Measurements from ENCODE around the gene DHCR24.

DNA sequence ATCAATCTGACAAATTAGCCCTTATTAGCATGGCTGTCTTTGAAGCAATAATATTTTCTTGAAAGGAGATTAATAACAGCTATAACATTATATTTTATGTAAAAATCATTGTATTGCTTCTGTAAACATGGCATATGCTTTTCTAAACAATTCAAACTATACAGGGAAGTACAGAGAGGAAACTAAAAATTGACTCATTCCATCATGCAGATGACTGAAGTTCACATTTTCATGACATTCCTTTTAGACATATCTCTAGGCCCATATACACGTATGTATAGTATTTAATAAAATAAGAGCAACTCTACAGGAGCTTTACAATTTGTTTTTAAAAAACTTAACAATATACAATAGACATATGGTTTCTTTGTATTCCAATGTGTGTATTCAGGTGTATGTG lies 5.6 kb upstream of the DHCR24 start:
- TF ChIP-seq, protein P1, sequence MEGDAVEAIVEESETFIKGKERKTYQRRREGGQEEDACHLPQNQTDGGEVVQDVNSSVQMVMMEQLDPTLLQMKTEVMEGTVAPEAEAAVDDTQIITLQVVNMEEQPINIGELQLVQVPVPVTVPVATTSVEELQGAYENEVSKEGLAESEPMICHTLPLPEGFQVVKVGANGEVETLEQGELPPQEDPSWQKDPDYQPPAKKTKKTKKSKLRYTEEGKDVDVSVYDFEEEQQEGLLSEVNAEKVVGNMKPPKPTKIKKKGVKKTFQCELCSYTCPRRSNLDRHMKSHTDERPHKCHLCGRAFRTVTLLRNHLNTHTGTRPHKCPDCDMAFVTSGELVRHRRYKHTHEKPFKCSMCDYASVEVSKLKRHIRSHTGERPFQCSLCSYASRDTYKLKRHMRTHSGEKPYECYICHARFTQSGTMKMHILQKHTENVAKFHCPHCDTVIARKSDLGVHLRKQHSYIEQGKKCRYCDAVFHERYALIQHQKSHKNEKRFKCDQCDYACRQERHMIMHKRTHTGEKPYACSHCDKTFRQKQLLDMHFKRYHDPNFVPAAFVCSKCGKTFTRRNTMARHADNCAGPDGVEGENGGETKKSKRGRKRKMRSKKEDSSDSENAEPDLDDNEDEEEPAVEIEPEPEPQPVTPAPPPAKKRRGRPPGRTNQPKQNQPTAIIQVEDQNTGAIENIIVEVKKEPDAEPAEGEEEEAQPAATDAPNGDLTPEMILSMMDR (IDR thresholded peaks at IDR 0.05) = no peak
- no peak for TF ChIP-seq POLR2A (IDR thresholded peaks at IDR 0.05)
